ENCODE measurements around the gene FNDC3B.

DNA sequence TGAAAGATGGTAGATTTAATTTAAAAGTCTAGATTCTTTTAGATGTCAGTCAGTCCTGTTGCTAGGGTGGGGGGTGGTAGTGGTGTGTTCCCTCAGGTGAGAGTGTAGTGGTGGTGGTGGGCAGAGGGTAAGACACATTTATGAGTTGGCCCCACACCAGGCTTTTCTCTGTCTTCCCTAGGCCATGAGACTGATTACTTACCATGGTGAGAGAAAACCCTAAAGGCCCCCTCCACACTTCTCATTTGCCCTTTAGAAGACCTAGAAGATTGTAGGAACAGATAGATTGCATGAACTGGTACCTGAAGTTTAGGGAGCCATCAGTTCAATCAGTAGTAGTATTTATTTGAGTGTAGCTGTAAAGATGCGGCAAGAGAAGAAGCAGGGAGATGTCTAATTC is 20.9 kb downstream of the FNDC3B start:
- no peak for TF ChIP-seq ZNF274 (IDR thresholded peaks at IDR 0.05; ENCODE audit: low read length)
- TF ChIP-seq ZNF274 (tag by site-specific recombination; IDR thresholded peaks at IDR 0.05; ENCODE audit: borderline replicate concordance) = no peak
- TF ChIP-seq SETDB1 (IDR thresholded peaks at IDR 0.05; ENCODE audit: insufficient read length, low read length) = no peak
- no peak for TF ChIP-seq ZNF423 (tag by site-specific recombination; IDR thresholded peaks at IDR 0.05)
- TF ChIP-seq, protein P1, sequence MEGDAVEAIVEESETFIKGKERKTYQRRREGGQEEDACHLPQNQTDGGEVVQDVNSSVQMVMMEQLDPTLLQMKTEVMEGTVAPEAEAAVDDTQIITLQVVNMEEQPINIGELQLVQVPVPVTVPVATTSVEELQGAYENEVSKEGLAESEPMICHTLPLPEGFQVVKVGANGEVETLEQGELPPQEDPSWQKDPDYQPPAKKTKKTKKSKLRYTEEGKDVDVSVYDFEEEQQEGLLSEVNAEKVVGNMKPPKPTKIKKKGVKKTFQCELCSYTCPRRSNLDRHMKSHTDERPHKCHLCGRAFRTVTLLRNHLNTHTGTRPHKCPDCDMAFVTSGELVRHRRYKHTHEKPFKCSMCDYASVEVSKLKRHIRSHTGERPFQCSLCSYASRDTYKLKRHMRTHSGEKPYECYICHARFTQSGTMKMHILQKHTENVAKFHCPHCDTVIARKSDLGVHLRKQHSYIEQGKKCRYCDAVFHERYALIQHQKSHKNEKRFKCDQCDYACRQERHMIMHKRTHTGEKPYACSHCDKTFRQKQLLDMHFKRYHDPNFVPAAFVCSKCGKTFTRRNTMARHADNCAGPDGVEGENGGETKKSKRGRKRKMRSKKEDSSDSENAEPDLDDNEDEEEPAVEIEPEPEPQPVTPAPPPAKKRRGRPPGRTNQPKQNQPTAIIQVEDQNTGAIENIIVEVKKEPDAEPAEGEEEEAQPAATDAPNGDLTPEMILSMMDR (tag by site-specific recombination; IDR thresholded peaks at IDR 0.05) = no peak
- TF ChIP-seq SP2 (tag by site-specific recombination; IDR thresholded peaks at IDR 0.05) = no peak
- TF ChIP-seq ZNF555 (tag by site-specific recombination; conservative IDR thresholded peaks at IDR 0.05) = no peak
